Panc1 (cell line): Measurements from ENCODE around the gene COL4A2. TPM values are rescaled to one million over a fixed set of nuclear protein-coding genes. Genes with fewer than 3 reads are reported as not detected.

Source experiments
- ATAC-seq: fragments of 200-7000 bp; cut with Tn5 transposase; 2 replicates; pipeline ENCODE4 v1.9.1; 2020; ENCODE audit warnings: mild to moderate bottlenecking, moderate library complexity
- BruUV-seq: library from RNA; stranded (reverse); fragments of 400-500 nt; replicated peaks from 2 replicates; lab custom pipeline; 2021; lab: Mats Ljungman, UMichigan
- CTCF ChIA-PET: fragments of 300-600 bp; sonication (Branson Sonifier 250); formaldehyde crosslinking; loops from one replicate; lab custom pipeline; 2022; ENCODE audit warnings: antibody characterized with exemption; lab: Charles Lee
- POLR2A ChIA-PET: fragments of 300-600 bp; sonication (Branson Sonifier 250); formaldehyde crosslinking; loops from one replicate; lab custom pipeline; 2022; ENCODE audit warnings: antibody characterized with exemption; lab: Charles Lee
- DNase-seq: peaks from one replicate; pipeline ENCODE4 v3.0.0-alpha.2; 2010; ENCODE audit warnings: low read depth, low spot score
- H3K27ac ChIP-seq: 2 replicates; pipeline ENCODE4 v1.5.1; 2011; ENCODE audit warnings: mild to moderate bottlenecking, low read length, inconsistent platforms
- H3K27me3 ChIP-seq: fragments of 200-500 bp; sonication (Bioruptor generic); 2 replicates; pipeline ENCODE4 v1.6.0; 2014; ENCODE audit warnings: low read length, inconsistent platforms; ENCODE audit not compliant: control insufficient read depth, insufficient read depth
- H3K36me3 ChIP-seq: fragments of 200-500 bp; sonication (Bioruptor generic); 2 replicates; pipeline ENCODE4 v1.5.1; 2014; ENCODE audit warnings: inconsistent platforms, mild to moderate bottlenecking, low read length, moderate library complexity; ENCODE audit not compliant: control insufficient read depth, insufficient read depth
- H3K4me1 ChIP-seq: 2 replicates; pipeline ENCODE4 v1.5.1; 2011; ENCODE audit warnings: inconsistent platforms, mild to moderate bottlenecking, low read length, moderate library complexity; ENCODE audit not compliant: control insufficient read depth, insufficient read depth
- H3K4me3 ChIP-seq, 2 experiments: 2 replicates each; pipeline ENCODE4 v1.5.1; 2011 to 2012; ENCODE audit warnings: low read depth in 2 of 2, low read length in 2 of 2, mild to moderate bottlenecking in 2 of 2, inconsistent platforms in 1 of 2, moderate library complexity in 1 of 2
- H3K9me3 ChIP-seq: fragments of 200-500 bp; sonication (Bioruptor generic); 2 replicates; pipeline ENCODE4 v1.5.1; 2014; ENCODE audit warnings: low read depth, mild to moderate bottlenecking, inconsistent platforms, low read length, moderate library complexity; ENCODE audit not compliant: control insufficient read depth, insufficient read depth
- CTCF ChIP-seq: fragments of 450-650 bp; IDR thresholded peaks from 2 replicates; pipeline ENCODE4 v1.5.1; 2017; ENCODE audit warnings: mild to moderate bottlenecking
- POLR2AphosphoS5 ChIP-seq: IDR thresholded peaks from 2 replicates; pipeline ENCODE4 v1.6.1; 2012; ENCODE audit warnings: mild to moderate bottlenecking, low read depth, low read length, moderate library complexity
- REST ChIP-seq, 2 experiments: IDR thresholded peaks; 2 replicates each; pipeline ENCODE4 v1.6.1; 2011 to 2012; ENCODE audit warnings: low read depth in 2 of 2, control low read depth in 1 of 2, low read length in 1 of 2, mild to moderate bottlenecking in 1 of 2, moderate library complexity in 1 of 2; ENCODE audit not compliant: insufficient read depth in 1 of 2
- SIN3A ChIP-seq: IDR thresholded peaks from 2 replicates; pipeline ENCODE4 v1.6.1; 2012; ENCODE audit warnings: low read depth, mild to moderate bottlenecking, low read length, moderate library complexity, borderline replicate concordance; ENCODE audit not compliant: insufficient read depth
- TCF7L2 ChIP-seq: IDR thresholded peaks from 2 replicates; pipeline ENCODE4 v1.6.1; 2011; ENCODE audit warnings: mild to moderate bottlenecking, low read depth, low read length, inconsistent platforms
- in situ Hi-C: cut with HindIII; loops from 2 replicates; pipeline ENCODE4 v1.10.0; 2016; ENCODE audit warnings: low sequenced_read_pairs, low pct_unique_long_range_greater_than_20kb
- intact Hi-C: fragments of 100-400 bp; cut with micrococcal nuclease; formaldehyde crosslinking; loops from one replicate; pipeline ENCODE4 v1.10.0; 2022; ENCODE audit not compliant: unreplicated experiment
- total RNA-seq: library from RNA; stranded (reverse); gene quantifications from one replicate; pipeline ENCODE4 v1.2.1, GENCODE V29; 2021; ENCODE audit not compliant: unreplicated experiment

COL4A2 gene
- total RNA-seq, 1 experiment from 2014 or later: 3.0 TPM

GRCh38 chr13:110493613-110494012 is 186.5 kb downstream of the COL4A2 start:
- intact Hi-C loops: no loop called here
- CTCF ChIA-PET: no interaction called here

GRCh38 chr13:110495376-110495775 is 188.3 kb downstream of the COL4A2 start:
- no peak for ATAC-seq
- ChIA-PET CTCF (no interaction called here), POLR2A (no interaction called here)
- no peak overlapping the region for H3K4me3 ChIP-seq
- BruUV-seq: no TSS peak
- TF ChIP-seq CTCF: no peak
- no peak for TF ChIP-seq POLR2AphosphoS5
- TF ChIP-seq REST (IDR thresholded peaks at IDR 0.05; ENCODE audit: insufficient read depth in 1 of 2, low read depth in 2 of 2, low read length in 1 of 2): no peak
- TF ChIP-seq SIN3A: no peak
- TF ChIP-seq TCF7L2: no peak
- H3K36me3 ChIP-seq: no peaks in the 10 kb centered on the region
- H3K27me3 ChIP-seq: no peaks in the 10 kb centered on the region
- H3K27ac ChIP-seq: no peak overlapping the region
- intact Hi-C loops (no loop called here), in situ Hi-C loops (no loop called here)
- DNase-seq: no peak
- no peaks in the 10 kb centered on the region for H3K4me1 ChIP-seq
- H3K9me3 ChIP-seq: no peaks in the 10 kb centered on the region

More at GRCh38 chr13:110493613-110494012, 186.5 kb downstream of the COL4A2 start:
- DNase-seq: no peak
- no TSS peak for BruUV-seq
- in situ Hi-C loops: no loop called here
- no peaks in the 10 kb centered on the region for H3K27me3 ChIP-seq
- no peaks in the 10 kb centered on the region for H3K4me1 ChIP-seq
- H3K27ac ChIP-seq: no peak overlapping the region
- no peak overlapping the region for H3K4me3 ChIP-seq
- TF ChIP-seq TCF7L2: no peak
- no peak for TF ChIP-seq POLR2AphosphoS5
- no peak for TF ChIP-seq CTCF
- no peak for TF ChIP-seq REST (IDR thresholded peaks at IDR 0.05; ENCODE audit: insufficient read depth in 1 of 2, low read depth in 2 of 2, low read length in 1 of 2)
- no peak for TF ChIP-seq SIN3A
- no peaks in the 10 kb centered on the region for H3K9me3 ChIP-seq
- no peak for ATAC-seq
- no peaks in the 10 kb centered on the region for H3K36me3 ChIP-seq
- POLR2A ChIA-PET: interaction anchor here (0.6 kb wide), 1 partner anchor 366 kb away, joined by 3 read pairs; no protein-coding TSS in a partner anchor
